Neural cell (in vitro differentiated cells): Measurements from ENCODE around the gene LRRK2. TPM values are rescaled to one million over a fixed set of nuclear protein-coding genes. Genes with fewer than 3 reads are reported as not detected.

Experiments
- H2AFZ ChIP-seq: fragments of 200-600, 300-800 bp; sonication (generic), shearing (Covaris generic); 2 replicates; pipeline ENCODE4 v1.6.0; 2014; ENCODE audit warnings: low read depth, mild to moderate bottlenecking, antibody characterized with exemption, low read length, moderate library complexity
- H3F3A ChIP-seq: fragments of 200-600 bp; shearing (Covaris generic); 2 replicates; pipeline ENCODE4 v1.6.1; 2016; ENCODE audit warnings: mild to moderate bottlenecking, moderate library complexity, mixed read lengths, antibody characterized with exemption, low read length; ENCODE audit not compliant: insufficient read depth, poor library complexity, severe bottlenecking
- H3K27ac ChIP-seq: fragments of 200-600, 300-800 bp; sonication (generic), shearing (Covaris generic); 2 replicates; pipeline ENCODE4 v1.5.1; 2014; ENCODE audit warnings: mild to moderate bottlenecking, low read length, moderate library complexity
- H3K27me3 ChIP-seq: fragments of 300-800, 200-600 bp; sonication (generic), shearing (Covaris generic); 2 replicates; pipeline ENCODE4 v1.6.0; 2014; ENCODE audit warnings: mild to moderate bottlenecking, low read depth, low read length, moderate library complexity; ENCODE audit not compliant: insufficient read depth
- H3K36me3 ChIP-seq: fragments of 300-800, 200-600 bp; sonication (generic), shearing (Covaris generic); 2 replicates; pipeline ENCODE4 v1.5.1; 2014; ENCODE audit warnings: mild to moderate bottlenecking, antibody characterized with exemption, low read length, moderate library complexity; ENCODE audit not compliant: insufficient read depth
- H3K4me2 ChIP-seq: fragments of 300-800, 200-600 bp; sonication (generic), shearing (Covaris generic); 2 replicates; pipeline ENCODE4 v1.6.0; 2014; ENCODE audit warnings: mild to moderate bottlenecking, low read length
- H3K4me3 ChIP-seq: fragments of 300-800, 200-600 bp; sonication (generic), shearing (Covaris generic); 2 replicates; pipeline ENCODE4 v1.5.1; 2014; ENCODE audit warnings: mild to moderate bottlenecking, low read length, moderate library complexity
- H3K79me2 ChIP-seq: fragments of 200-600 bp; shearing (Covaris generic); replicated peaks from 2 replicates; pipeline ENCODE4 v1.6.0; 2014; ENCODE audit warnings: mild to moderate bottlenecking, low read length, moderate library complexity; ENCODE audit not compliant: insufficient read depth
- H3K9ac ChIP-seq: fragments of 300-800, 200-600 bp; sonication (generic), shearing (Covaris generic); 2 replicates; pipeline ENCODE4 v1.6.1; 2016; ENCODE audit warnings: mild to moderate bottlenecking, low read length, mixed read lengths
- H3K9me2 ChIP-seq: fragments of 200-600 bp; shearing (Covaris generic); 2 replicates; pipeline ENCODE4 v1.6.1; 2016; ENCODE audit warnings: mild to moderate bottlenecking, low read length, mixed read lengths; ENCODE audit not compliant: insufficient read depth
- H3K9me3 ChIP-seq: fragments of 200-600, 300-800 bp; sonication (generic), shearing (Covaris generic); 2 replicates; pipeline ENCODE4 v1.6.1; 2016; ENCODE audit warnings: mild to moderate bottlenecking, mixed run types, low read length, moderate library complexity, mixed read lengths
- H4K20me1 ChIP-seq: fragments of 200-600 bp; shearing (Covaris generic); 2 replicates; pipeline ENCODE4 v1.6.1; 2016; ENCODE audit warnings: mild to moderate bottlenecking, mixed run types; ENCODE audit not compliant: insufficient read depth
- CTCF ChIP-seq: fragments of 450-650 bp; IDR thresholded peaks from 2 replicates; pipeline ENCODE4 v1.5.1; 2014; ENCODE audit warnings: antibody characterized with exemption, mild to moderate bottlenecking, moderate library complexity; ENCODE audit not compliant: poor library complexity, severe bottlenecking
- EP300 ChIP-seq: fragments of 450-650 bp; conservative IDR thresholded peaks from 2 replicates; pipeline ENCODE4 v1.6.1; 2014; ENCODE audit warnings: antibody characterized with exemption, mild to moderate bottlenecking, moderate library complexity; ENCODE audit not compliant: poor library complexity, severe bottlenecking
- EZH2 ChIP-seq: fragments of 200-600, 300-800 bp; shearing (Covaris generic), sonication (generic); IDR thresholded peaks from 2 replicates; pipeline ENCODE4 v1.6.1; 2014; ENCODE audit warnings: antibody characterized with exemption, low read length, borderline replicate concordance, mild to moderate bottlenecking; ENCODE audit not compliant: insufficient read depth, poor library complexity, severe bottlenecking
- MXI1 ChIP-seq: fragments of 450-650 bp; conservative IDR thresholded peaks from 2 replicates; pipeline ENCODE4 v1.6.1; 2014; ENCODE audit warnings: antibody characterized with exemption, mild to moderate bottlenecking; ENCODE audit not compliant: poor library complexity, severe bottlenecking
- POLR2AphosphoS5 ChIP-seq: IDR thresholded peaks from 2 replicates; pipeline ENCODE4 v1.6.1; 2012
- RAD21 ChIP-seq: fragments of 450-650 bp; conservative IDR thresholded peaks from 2 replicates; pipeline ENCODE4 v1.6.1; 2014; ENCODE audit warnings: antibody characterized with exemption, mild to moderate bottlenecking, moderate library complexity
- REST ChIP-seq: IDR thresholded peaks from 2 replicates; pipeline ENCODE4 v1.6.1; 2012; ENCODE audit warnings: borderline replicate concordance
- SMC3 ChIP-seq: fragments of 450-650 bp; conservative IDR thresholded peaks from 2 replicates; pipeline ENCODE4 v1.6.1; 2014; ENCODE audit warnings: antibody characterized with exemption, mild to moderate bottlenecking, moderate library complexity; ENCODE audit not compliant: poor library complexity
- TAF1 ChIP-seq: IDR thresholded peaks from 2 replicates; pipeline ENCODE4 v1.6.1; 2012; ENCODE audit warnings: low read depth
- polyA plus RNA-seq: library from polyadenylated mRNA; depleted of rRNA; stranded (reverse); fragments of >200 nt; gene quantifications from 2 replicates; pipeline ENCODE4 v1.2.3, GENCODE V29; 2014

LRRK2 gene
- polyA plus RNA-seq, 1 donor from 2014 or later = 0.54 TPM

GRCh38 chr12:40287369-40287975, 62.7 kb downstream of the LRRK2 start:
- Histone ChIP-seq H3K27ac (no peak overlapping the region), H4K20me1 (no peaks in the 10 kb centered on the region), H3K79me2 (no peaks in the 10 kb centered on the region), H3K36me3 (no peaks in the 10 kb centered on the region), H3K9me3 (no peaks in the 10 kb centered on the region), H3K9ac (no peak overlapping the region), H3K4me3 (no peak overlapping the region), H3F3A (no peaks in the 10 kb centered on the region), H2AFZ (no peak overlapping the region), H3K4me2 (no peak overlapping the region), H3K27me3 (no peaks in the 10 kb centered on the region), H3K9me2 (no peaks in the 10 kb centered on the region)
- no peak for TF ChIP-seq SMC3
- no peak for TF ChIP-seq TAF1
- no peak for TF ChIP-seq REST
- TF ChIP-seq EZH2 = no peak
- TF ChIP-seq POLR2AphosphoS5 = no peak
- no peak for TF ChIP-seq CTCF
- no peak for TF ChIP-seq MXI1
- no peak for TF ChIP-seq EP300
- TF ChIP-seq RAD21 = no peak

- H3K79me2 ChIP-seq = no peaks in the 10 kb centered on the region
- no peaks in the 10 kb centered on the region for H3K36me3 ChIP-seq
- TF ChIP-seq RAD21 (no peak), TAF1 (no peak), MXI1 (no peak), CTCF (no peak), POLR2AphosphoS5 (no peak), SMC3 (no peak), EP300 (no peak), REST (no peak), EZH2 (no peak)
- no peaks in the 10 kb centered on the region for H3K9me2 ChIP-seq
- no peak overlapping the region for H2AFZ ChIP-seq
- no peak overlapping the region for H3K27ac ChIP-seq
- no peaks in the 10 kb centered on the region for H3K9me3 ChIP-seq
- no peak overlapping the region for H3K4me2 ChIP-seq
- H3K4me3 ChIP-seq = no peak overlapping the region
- H4K20me1 ChIP-seq = no peaks in the 10 kb centered on the region
- no peak overlapping the region for H3K9ac ChIP-seq
- H3F3A ChIP-seq = no peaks in the 10 kb centered on the region
- H3K27me3 ChIP-seq = no peaks in the 10 kb centered on the region
Measured at GRCh38 chr12:40292788-40293429, 68.1 kb downstream of the LRRK2 start.
